IMR-90 (cell line): ENCODE results near the gene PAXIP1.

Experiments used
- CEBPB ChIP-seq: IDR thresholded peaks from 2 replicates; pipeline ENCODE4 v1.6.1; 2012; ENCODE audit warnings: low read depth, low read length, improper control_type of control experiment
- CHD1 ChIP-seq: IDR thresholded peaks from 2 replicates; pipeline ENCODE4 v1.6.1; 2012; ENCODE audit warnings: low read depth, low read length, improper control_type of control experiment
- CTCF ChIP-seq: conservative IDR thresholded peaks from 2 replicates; pipeline ENCODE4 v1.5.1; 2012; ENCODE audit warnings: mild to moderate bottlenecking, low read depth, low read length, improper control_type of control experiment
- FOS ChIP-seq: fragments of 150-350 bp; IDR thresholded peaks from 2 replicates; pipeline ENCODE4 v1.6.1; 2016; ENCODE audit warnings: low read depth, low read length
- MAFK ChIP-seq: IDR thresholded peaks from 2 replicates; pipeline ENCODE4 v1.6.1; 2012; ENCODE audit warnings: low read depth, low read length, improper control_type of control experiment
- MAZ ChIP-seq: IDR thresholded peaks from 2 replicates; pipeline ENCODE4 v1.6.1; 2012; ENCODE audit warnings: low read depth, mild to moderate bottlenecking, low read length, improper control_type of control experiment, moderate library complexity, borderline replicate concordance
- POLR2A ChIP-seq: IDR thresholded peaks from 2 replicates; pipeline ENCODE4 v1.6.1; 2012; ENCODE audit warnings: mild to moderate bottlenecking, low read depth, low read length
- RCOR1 ChIP-seq: IDR thresholded peaks from 2 replicates; pipeline ENCODE4 v1.6.1; 2012; ENCODE audit warnings: mild to moderate bottlenecking, low read length, improper control_type of control experiment; ENCODE audit not compliant: insufficient replicate concordance

DNA sequence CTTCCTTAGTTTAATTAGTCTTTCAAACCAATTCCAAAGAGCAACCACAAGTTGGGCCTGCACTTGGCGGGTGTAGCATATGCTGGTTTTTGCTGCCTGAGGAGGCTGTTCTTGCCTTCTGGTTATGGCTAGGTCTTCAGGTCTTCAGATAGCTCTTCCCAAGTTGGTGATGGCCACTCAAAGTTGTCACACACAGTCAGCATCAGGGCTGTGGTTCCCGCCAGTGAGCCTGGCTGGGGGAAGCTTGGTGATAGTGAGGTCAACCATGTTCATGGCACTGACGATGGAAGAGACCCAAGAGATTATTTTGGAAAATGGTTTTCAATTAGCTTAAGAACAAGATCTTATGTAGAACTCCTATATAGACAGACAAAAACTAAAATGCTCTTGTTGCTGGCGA is 48.4 kb upstream of the PAXIP1 start:
- no peak for TF ChIP-seq CTCF
- no peak for TF ChIP-seq POLR2A
- TF ChIP-seq CEBPB = no peak
- no peak for TF ChIP-seq MAFK
- TF ChIP-seq RCOR1 = no peak
- no peak for TF ChIP-seq CHD1
- no peak for TF ChIP-seq MAZ
- no peak for TF ChIP-seq FOS
